Uterus (tissue), 2 donors: ENCODE results near the gene PAWR.

Experiments used
- CTCF ChIP-seq, 4 experiments: fragments of 200-600 bp in 2 of 4; fragments of 450-650 bp in 2 of 4; sonication (generic) in 2 of 4; IDR thresholded peaks; one replicate each; pipeline ENCODE4 v1.5.1; 2016 to 2019; ENCODE audit warnings: antibody characterized with exemption in 4 of 4, mild to moderate bottlenecking in 2 of 4, moderate library complexity in 1 of 4
- POLR2A ChIP-seq, 2 donors: fragments of 450-650 bp; IDR thresholded peaks; one replicate each; pipeline ENCODE4 v1.6.1; 2016; ENCODE audit warnings: antibody characterized with exemption in 2 of 2, mild to moderate bottlenecking in 1 of 2, moderate library complexity in 1 of 2

DNA sequence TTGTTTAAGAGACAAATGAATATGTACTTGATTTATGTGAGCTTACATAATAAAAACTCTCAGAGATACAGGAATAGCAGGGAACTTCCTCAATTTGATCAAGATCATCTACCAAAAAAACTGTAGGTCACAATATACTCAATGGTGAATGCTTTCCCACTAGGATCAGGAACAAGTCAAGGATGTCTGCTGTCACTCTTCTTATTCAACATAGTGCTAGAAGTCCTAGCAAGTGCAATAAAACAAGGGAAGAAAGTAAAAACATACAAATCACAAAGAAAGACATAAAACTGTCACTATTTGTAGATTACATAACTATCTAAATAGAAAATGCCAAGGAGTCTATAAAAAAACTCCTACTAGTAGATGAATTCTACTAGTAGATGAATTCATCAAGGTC lies 41.9 kb upstream of the PAWR start:
- TF ChIP-seq CTCF (IDR thresholded peaks at IDR 0.05) (no peak), POLR2A (IDR thresholded peaks at IDR 0.05) (no peak)
